H1 (cell line): Measurements from ENCODE around the gene SLC17A4. TPM values are rescaled to one million over a fixed set of nuclear protein-coding genes. Genes with fewer than 3 reads are reported as not detected.

Source experiments
- HDAC2 ChIP-seq, 2 experiments: fragments of 300-600 bp in 1 of 2; sonication (generic) in 1 of 2; IDR thresholded peaks; 2 replicates each; pipeline ENCODE4 v1.6.1; 2011 to 2012; ENCODE audit warnings: low read depth in 2 of 2, low read length in 2 of 2, mild to moderate bottlenecking in 2 of 2, moderate library complexity in 2 of 2, borderline replicate concordance in 1 of 2, inconsistent platforms in 1 of 2
- POLR2AphosphoS5 ChIP-seq: IDR thresholded peaks from 2 replicates; pipeline ENCODE4 v1.6.1; 2011; ENCODE audit warnings: low read depth, low read length
- TBP ChIP-seq: IDR thresholded peaks from 2 replicates; pipeline ENCODE4 v1.6.1; 2011; ENCODE audit warnings: low read depth, low read length, improper control_type of control experiment
- ZNF274 ChIP-seq: IDR thresholded peaks from 2 replicates; pipeline ENCODE4 v1.7.0; 2012; ENCODE audit warnings: low read length, borderline replicate concordance; ENCODE audit errors: extremely low read depth
- polyA plus RNA-seq, 7 experiments: library from polyadenylated mRNA; depleted of rRNA in 3 of 7; stranded (reverse) in 5 of 7; unstranded in 2 of 7; fragments of >200 nt in 5 of 7; fragments of 200-250 nt in 2 of 7; gene quantifications; 1 replicate in 5 of 7; 2 replicates in 1 of 7; 4 replicates in 1 of 7; pipeline versions ENCODE4 v1.2.1 to v1.2.3, GENCODE V29; 2011 to 2013; ENCODE audit warnings: missing spikeins in 2 of 7, mixed read lengths in 2 of 7
- total RNA-seq: library from RNA; stranded (reverse); fragmentation: NEBNext Ultra II Directional; extraction: Animal tissue kit (Norgen Biotek cat#: 25700); gene quantifications from 2 replicates; pipeline ENCODE4 v1.2.1, GENCODE V29; 2021

SLC17A4 gene
- total and polyA plus RNA-seq, 2 of the 8 experiments (the other 6 are each of a cell fraction or from before 2014, with no cell fraction given): not detected

- no peak for TF ChIP-seq ZNF274
- no peak for TF ChIP-seq TBP
- no peak for TF ChIP-seq HDAC2 (IDR thresholded peaks at IDR 0.05; ENCODE audit: borderline replicate concordance in 1 of 2, low read depth in 2 of 2, low read length in 2 of 2)
- no peak for TF ChIP-seq POLR2AphosphoS5
Observed at GRCh38 chr6:25726122-25726911, 28.2 kb upstream of the SLC17A4 start (continued).
